Muscle layer of duodenum (tissue), 2 donors: ENCODE results near the gene GSDME.
A peak's percentile ranks its signal among the peaks of the same experiment; 100 is the strongest.

ENCODE experiments used
- H3K27ac ChIP-seq: one replicate; pipeline ENCODE4 v1.7.0; 2013; ENCODE audit warnings: mild to moderate bottlenecking, low read length
- H3K27me3 ChIP-seq: one replicate; pipeline ENCODE4 v1.7.0; 2013; ENCODE audit warnings: low read depth, mild to moderate bottlenecking, control low read depth, low read length
- H3K36me3 ChIP-seq, 2 donors: one replicate each; pipeline ENCODE4 v1.7.0; 2013; ENCODE audit warnings: low read length in 2 of 2, control low read depth in 1 of 2, mild to moderate bottlenecking in 1 of 2; ENCODE audit not compliant: insufficient read depth in 2 of 2, control insufficient read depth in 1 of 2
- H3K4me1 ChIP-seq, 2 donors: one replicate each; pipeline ENCODE4 v1.7.0; 2013; ENCODE audit warnings: low read length in 2 of 2, mild to moderate bottlenecking in 2 of 2, control low read depth in 1 of 2, moderate library complexity in 1 of 2; ENCODE audit not compliant: insufficient read depth in 2 of 2, control insufficient read depth in 1 of 2
- H3K4me3 ChIP-seq, 2 donors: one replicate each; pipeline ENCODE4 v1.7.0; 2013; ENCODE audit warnings: low read length in 2 of 2, low read depth in 1 of 2, mild to moderate bottlenecking in 1 of 2
- H3K9me3 ChIP-seq, 2 donors: one replicate each; pipeline ENCODE4 v1.7.0; 2013; ENCODE audit warnings: low read length in 2 of 2, control low read depth in 1 of 2, mild to moderate bottlenecking in 1 of 2; ENCODE audit not compliant: control insufficient read depth in 1 of 2
- donor health status: healthy.

The GSDME gene

DNA sequence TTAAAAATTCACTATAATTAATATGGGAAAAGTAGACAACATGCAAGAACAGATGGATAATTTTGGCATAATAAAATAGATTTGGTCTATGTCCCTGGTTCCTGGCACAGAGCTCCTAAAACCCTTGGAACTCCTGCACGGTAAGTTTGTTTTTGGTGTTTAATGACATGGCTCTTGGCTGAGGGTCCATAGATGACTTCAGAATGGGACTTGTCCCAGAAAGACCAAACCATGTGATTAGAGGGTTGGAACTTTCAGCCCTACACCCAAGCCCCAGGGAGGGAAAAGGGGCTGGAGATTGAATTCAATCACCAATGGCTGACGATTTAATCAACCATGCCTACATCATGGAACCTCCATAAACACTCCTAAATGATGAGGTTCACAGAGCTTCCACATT lies 12.6 kb upstream of the GSDME start:
- Histone ChIP-seq H3K4me1 (no peaks in the 10 kb centered on the region), H3K9me3 (no peaks in the 10 kb centered on the region), H3K27me3 (no peaks in the 10 kb centered on the region), H3K36me3 (no peaks in the 10 kb centered on the region), H3K27ac (no peak overlapping the region), H3K4me3 (no peak overlapping the region)

DNA sequence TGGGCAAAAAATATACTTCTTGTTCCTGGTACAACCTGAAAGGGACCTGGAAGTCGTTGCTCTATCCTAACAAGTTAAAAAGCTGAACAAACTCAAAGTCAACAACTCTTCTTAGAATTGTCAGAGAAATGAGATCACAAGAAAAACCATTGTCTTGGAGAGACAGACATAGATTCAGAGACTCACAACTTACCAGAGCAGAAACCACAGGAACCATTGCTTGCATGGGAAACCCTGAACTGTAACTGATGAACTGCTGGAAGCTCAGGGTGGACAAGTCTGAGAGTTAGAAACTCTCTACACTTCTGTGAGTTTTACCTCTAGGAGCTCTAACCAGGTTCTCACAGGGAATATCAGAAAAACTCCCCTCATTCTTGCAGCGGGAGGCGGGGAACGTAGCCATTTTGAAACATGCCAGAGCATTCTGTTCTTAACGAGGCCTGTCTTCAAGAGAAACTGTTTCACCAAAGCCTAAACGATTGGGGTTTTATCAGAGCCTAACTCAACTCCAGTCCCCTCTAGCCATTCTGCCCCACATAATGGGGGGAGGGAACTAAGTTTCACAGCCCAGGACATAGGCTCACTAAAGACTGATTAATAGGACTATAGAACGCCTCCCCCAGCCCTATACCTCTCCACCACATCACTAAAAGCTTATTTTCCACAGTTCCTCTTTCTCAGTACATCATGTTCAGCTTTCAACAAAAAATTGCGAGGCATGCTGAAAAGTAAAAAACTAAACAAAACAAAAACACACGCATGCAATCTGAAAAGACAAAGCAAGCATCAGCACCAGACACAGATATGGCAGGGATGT lies 12.0 kb upstream of the GSDME start:
- H3K27ac ChIP-seq: no peak overlapping the region
- H3K27me3 ChIP-seq: no peaks in the 10 kb centered on the region
- no peaks in the 10 kb centered on the region for H3K36me3 ChIP-seq
- H3K9me3 ChIP-seq: no peaks in the 10 kb centered on the region
- no peaks in the 10 kb centered on the region for H3K4me1 ChIP-seq
- no peak overlapping the region for H3K4me3 ChIP-seq

DNA sequence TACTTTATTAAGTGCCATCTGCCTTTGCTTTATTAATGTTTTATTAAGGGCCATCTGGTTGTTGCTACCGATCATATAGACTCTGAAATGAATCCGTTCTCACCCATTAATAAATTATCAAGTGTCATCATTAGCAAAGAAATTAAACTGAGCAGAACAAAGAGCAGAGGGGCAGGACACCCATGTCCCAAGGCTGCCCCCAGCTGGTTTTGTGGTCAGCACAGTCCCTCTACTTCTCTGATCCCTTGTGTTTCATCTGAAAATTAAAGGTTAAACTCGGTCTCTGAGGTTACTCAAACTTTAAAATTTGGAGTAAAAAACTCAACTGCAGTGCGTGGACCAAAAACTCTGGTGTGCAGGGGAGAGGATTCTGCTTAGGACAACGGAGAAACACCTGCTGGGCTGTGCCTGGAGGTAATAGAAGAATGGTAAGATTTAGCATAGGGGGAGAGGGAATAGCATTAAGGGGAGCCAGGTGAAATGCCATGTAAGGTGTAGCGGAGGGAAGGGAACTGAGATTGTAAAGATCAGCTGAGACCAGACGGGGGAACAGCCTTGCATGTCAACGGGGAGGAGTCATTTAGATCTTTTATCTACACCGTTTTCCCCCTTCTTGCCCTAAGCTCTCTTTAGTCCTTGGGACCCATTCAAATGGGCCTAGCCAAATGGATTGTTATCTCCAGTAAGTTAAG lies 10.8 kb upstream of the GSDME start:
- Histone ChIP-seq H3K4me1 (no peaks in the 10 kb centered on the region), H3K36me3 (no peaks in the 10 kb centered on the region), H3K4me3 (no peak overlapping the region), H3K27me3 (no peaks in the 10 kb centered on the region), H3K27ac (no peak overlapping the region), H3K9me3 (no peaks in the 10 kb centered on the region)

DNA sequence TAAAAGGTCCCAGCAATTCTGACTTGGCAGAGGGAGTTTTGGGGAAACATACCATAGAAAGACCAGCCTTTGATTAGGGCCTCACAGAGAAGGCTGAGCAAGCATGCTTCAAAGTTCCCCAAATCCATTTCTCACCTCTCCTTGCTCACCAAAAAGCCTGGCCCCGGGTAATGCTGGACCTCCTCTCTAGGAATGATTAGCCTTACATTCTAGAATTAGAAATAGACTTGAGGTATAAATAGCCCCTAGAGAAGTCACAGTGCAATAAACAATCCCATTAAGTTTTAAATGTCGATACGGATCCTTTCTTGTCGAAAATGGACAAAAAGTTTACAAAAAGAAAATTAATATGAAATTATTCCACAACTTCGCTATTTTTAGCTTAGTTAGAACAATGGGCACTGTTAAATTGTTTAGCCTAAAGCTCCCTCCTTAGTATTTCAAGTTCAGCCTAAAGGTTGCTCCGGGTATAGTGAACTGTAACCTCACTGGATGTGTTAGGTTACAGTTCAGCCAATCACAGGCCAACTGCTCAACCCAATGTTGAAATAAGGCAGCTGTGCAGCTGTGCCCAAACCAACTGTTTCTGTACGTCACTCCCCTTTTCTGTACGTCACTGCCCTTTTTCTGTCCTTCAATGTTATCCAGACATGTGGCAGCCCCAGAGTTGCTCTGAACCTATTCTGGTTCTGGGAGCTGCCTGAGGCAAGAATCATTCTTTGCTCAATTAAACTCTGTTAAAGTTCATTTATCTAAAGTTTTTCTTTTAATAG lies 7.9 kb upstream of the GSDME start:
- H3K4me3 ChIP-seq: no peak overlapping the region
- no peak overlapping the region for H3K27ac ChIP-seq
- peaks cover 6% of the 10 kb centered on the region for H3K27me3 ChIP-seq
- H3K9me3 ChIP-seq: no peaks in the 10 kb centered on the region
- no peaks in the 10 kb centered on the region for H3K4me1 ChIP-seq
- H3K36me3 ChIP-seq: no peaks in the 10 kb centered on the region

DNA sequence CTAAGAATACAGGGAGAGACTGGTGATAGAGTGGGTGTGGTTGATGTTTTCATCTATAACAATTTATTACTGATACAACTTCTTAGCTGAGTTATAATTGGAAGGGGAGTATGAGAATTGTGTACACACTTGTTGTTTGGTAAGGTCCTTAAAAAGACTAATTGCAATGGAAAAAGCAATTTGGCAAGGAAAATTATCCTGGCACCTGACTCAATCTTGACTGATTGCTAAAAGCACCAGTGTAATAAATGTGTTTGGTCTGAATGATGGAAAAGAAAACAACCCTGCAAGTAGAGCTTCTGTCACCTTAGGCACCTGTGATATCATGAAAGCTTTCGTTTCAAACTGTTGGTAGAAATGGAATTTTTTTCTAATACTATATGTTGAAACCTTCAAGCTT lies 6.7 kb upstream of the GSDME start:
- no peak overlapping the region for H3K4me3 ChIP-seq
- H3K36me3 ChIP-seq: no peaks in the 10 kb centered on the region
- no peak overlapping the region for H3K27ac ChIP-seq
- no peaks in the 10 kb centered on the region for H3K4me1 ChIP-seq
- peaks cover 6% of the 10 kb centered on the region for H3K27me3 ChIP-seq
- H3K9me3 ChIP-seq: no peaks in the 10 kb centered on the region

DNA sequence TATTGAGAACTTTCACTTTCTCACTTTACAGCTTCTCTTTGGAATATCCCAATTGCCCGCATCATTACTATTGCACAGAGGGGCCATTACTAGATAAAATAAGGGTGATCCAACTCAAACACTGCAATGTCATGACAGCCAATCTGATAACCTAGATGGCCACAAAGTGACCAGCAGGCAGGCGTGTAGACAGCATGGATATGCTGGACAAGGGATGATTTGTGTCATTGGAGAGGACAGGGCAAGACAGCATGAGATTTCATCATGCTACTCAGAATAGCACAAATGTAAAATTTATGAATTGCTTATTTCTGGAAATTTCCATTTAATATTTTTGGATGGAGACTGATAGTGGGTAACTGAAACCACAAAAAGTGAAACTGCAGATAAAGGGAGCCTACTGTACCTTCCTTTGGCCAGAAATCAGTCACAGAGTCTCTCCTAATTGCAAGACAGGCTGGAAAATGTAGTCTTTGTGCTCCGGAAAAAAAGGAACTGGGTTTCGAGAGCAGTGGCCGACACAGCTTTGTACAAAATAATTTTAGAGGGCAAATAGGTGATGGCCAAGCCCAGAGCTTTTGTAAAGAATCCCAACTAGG lies 6.1 kb upstream of the GSDME start:
- H3K4me1 ChIP-seq: peaks cover 0 to under 1% of the 10 kb centered on the region in 2 donors
- no peak overlapping the region for H3K27ac ChIP-seq
- H3K27me3 ChIP-seq: peaks cover 6% of the 10 kb centered on the region
- no peak overlapping the region for H3K4me3 ChIP-seq
- H3K36me3 ChIP-seq: no peaks in the 10 kb centered on the region
- H3K9me3 ChIP-seq: no peaks in the 10 kb centered on the region

DNA sequence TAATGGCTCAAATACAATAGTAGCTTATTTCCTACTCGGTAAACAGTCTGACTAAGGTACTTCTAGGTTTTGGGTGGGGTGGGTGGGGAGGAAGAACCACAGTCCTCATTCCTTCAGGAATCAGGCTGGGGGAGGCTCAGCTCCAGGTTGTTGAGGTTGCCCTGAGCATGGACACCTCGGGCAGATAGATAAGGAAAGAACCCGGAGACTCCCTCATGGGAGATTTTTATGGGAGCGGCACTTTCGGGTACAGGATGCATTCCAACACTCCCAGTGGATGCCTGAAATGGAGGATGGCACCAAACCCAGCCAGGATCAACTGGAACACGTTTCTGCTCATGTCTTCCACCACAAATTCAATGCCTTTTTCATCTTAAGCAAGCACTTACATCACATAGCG lies 5.5 kb upstream of the GSDME start:
- Histone ChIP-seq H3K27me3 (peaks cover 6% of the 10 kb centered on the region), H3K4me1 (peaks cover 0 to 7% of the 10 kb centered on the region in 2 donors), H3K9me3 (no peaks in the 10 kb centered on the region), H3K27ac (no peak overlapping the region), H3K4me3 (no peak overlapping the region), H3K36me3 (no peaks in the 10 kb centered on the region)

DNA sequence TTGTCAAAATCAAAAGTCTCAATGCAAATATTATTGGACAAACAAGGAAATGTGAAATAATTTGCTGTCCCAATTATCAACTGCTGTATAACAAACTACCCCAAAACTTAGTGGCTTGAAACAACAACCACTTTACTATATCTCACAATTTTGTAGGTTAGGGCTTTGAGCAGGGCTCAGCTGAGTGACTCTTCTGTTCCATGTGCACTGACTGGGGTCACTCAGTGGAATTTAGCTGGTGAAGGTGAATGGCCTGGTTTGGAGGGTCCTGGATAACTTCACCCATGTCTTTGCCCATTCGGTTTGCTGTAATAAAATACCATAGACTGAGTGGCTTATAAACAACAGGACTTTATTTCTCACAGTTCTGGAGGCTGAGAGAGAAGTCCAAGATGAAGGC lies 3.7 kb upstream of the GSDME start:
- Histone ChIP-seq H3K9me3 (no peaks in the 10 kb centered on the region), H3K27me3 (peaks cover 6% of the 10 kb centered on the region), H3K4me1 (peaks cover 0 to 11% of the 10 kb centered on the region in 2 donors)

DNA sequence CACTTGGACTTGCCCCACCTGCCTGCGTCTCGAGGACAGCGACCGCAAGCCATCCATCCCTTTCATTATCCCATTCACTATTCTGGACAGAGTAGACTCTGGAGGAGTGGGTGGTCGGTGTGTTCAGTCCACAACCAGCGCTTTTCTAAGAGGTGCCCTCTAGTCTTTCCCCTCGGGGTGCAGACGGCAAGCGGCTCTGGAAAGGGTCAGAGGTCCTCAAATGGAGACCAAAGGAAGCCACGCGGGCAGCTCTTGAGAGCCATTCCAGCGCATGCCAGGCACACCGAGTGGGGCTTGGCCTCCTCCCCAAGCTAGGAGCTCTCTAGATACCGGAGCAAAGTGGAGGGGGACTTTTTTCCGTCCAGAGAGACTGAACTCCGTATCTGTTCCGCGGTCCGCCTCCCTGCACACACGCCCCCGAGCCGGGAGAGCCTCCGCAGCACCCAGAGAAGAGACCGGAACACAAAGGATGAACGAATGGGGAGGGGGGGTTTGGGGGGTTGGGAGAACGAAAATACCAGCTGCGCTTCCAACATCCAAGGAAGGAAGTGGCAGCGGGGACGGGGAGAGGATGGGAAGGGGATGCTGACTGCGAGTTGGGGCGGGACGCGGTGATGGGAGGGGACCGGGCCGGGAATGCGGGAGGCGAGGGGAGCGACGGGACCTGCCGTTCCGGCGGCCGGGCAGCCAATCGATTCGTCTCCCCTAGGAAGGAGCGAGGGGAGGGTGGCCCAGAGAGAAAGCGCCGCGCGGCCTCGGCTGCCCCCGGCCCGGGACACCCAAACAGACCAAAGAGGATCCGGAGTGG lies 515 bp downstream of the GSDME start:
- Histone ChIP-seq H3K9me3 (no peaks in the 10 kb centered on the region), H3K27ac (no peak overlapping the region), H3K4me1 (peaks cover 0 to 11% of the 10 kb centered on the region in 2 donors), H3K4me3 (peak overlapping the region; percentile 59 to 79), H3K27me3 (peaks cover 5% of the 10 kb centered on the region), H3K36me3 (no peaks in the 10 kb centered on the region)

More for the DNA sequence above, 3.7 kb upstream of the GSDME start:
- no peak overlapping the region for H3K27ac ChIP-seq
- H3K36me3 ChIP-seq: no peaks in the 10 kb centered on the region
- no peak overlapping the region for H3K4me3 ChIP-seq

DNA sequence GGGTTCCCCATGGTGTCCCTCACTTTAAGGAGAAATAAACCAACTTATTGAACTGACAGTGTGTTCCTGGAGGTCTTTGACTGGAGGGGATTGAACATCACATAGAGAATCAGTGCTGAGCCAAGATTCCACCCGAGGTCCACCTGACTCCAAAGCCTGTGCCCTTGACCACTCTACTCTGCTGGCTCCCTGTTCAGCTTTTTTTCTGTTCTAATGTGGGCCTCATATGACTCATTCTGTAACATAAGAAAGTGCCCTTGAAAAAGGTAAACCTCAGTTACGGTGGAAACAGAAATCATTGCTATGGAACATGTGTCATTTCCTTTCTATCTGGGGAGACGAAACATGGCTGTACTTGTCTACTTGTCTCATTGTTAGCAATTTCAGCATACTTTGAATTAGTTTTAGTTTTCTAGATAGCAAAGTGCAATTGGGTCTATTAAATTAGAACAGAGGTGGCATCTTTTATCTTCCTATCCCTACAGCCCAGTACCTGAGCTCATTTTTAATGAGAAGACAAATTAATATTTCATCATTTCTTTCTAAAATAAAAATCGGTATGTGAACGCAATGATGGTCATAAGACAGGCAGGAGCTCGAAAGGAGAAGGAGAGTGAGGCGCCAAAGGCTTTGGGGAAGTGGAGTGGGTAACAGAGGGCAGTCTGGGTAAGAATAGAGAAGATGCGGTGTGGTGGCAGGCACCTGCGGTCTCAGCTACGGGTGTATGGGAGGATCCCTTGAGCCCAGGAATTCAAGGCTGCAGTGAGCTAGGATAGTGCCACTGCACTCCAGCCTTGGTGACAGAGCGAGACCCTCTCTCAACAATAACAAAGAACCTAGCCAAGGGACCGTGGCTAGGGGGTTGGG lies 1.5 kb downstream of the GSDME start:
- Histone ChIP-seq H3K9me3 (no peaks in the 10 kb centered on the region), H3K4me3 (peak overlapping the region in 1 of 2 donors; percentile 79), H3K27ac (no peak overlapping the region), H3K36me3 (no peaks in the 10 kb centered on the region), H3K27me3 (no peaks in the 10 kb centered on the region), H3K4me1 (peaks cover 0 to 11% of the 10 kb centered on the region in 2 donors)
